ENCODE results near the gene TIMELESS.

DNA sequence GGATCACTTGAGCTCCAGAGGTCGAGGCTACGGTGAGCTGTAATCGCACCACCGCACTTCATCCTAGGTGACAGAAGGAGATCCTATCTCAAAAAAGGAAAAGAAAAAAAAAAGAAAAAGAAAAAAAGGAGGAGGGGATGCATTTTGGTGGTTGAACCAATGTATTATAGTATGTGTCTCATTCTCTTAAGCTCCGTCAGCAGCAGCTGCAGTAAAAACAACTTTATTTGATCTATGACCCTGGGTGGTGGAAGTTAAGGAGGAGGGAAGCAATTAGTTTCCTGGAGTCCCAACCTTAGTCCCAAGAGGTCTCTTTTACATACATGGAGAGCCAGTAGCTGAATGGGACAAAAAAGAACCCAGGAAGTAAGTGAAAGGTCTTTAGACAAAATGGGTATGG lies 59.8 kb downstream of the TIMELESS start:
- TF ChIP-seq EZH2 (IDR thresholded peaks at IDR 0.05), result no peak
- no peak for TF ChIP-seq POLR2AphosphoS5 (IDR thresholded peaks at IDR 0.05; ENCODE audit: borderline replicate concordance, low read depth, low read length)
- no peak for TF ChIP-seq FOXP2 (optimal IDR thresholded peaks at IDR 0.05; ENCODE audit: control extremely low read depth, extremely low read length, insufficient read depth)
